Measurements from ENCODE around the gene SUGCT. TPM values are rescaled to one million over a fixed set of nuclear protein-coding genes. Genes with fewer than 3 reads are reported as not detected.

SUGCT gene
- total and polyA plus RNA-seq, 9 of the 15 experiments (the other 6 are each of a cell fraction or from before 2014, with no cell fraction given), result 0.58 to 2.5 (median 1.4) TPM

DNA sequence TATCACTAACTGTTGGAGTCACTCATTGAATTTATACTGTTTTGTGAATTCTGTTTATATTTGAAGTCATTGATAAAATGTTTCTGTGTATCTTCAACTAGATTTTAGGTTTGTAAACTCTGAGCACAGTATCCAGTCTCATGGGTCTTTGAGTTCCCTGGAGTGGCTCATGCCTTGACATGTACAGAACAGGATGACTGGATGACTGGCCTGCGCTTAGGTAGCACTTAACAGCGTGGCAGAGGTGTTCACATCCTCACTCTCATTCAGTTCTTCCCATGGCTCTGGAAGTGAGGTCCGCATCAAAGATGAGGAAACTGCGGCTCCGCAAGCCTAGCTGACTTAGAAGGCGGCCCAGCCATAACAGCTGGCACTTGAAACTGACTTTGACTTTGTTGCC, 576.9 kb downstream of the SUGCT start:
- H3K4me3 ChIP-seq, result no peak overlapping the region
- in situ Hi-C loops (cut with MboI), result no loop called here
- no peaks in the 10 kb centered on the region for H3K9me1 ChIP-seq (ENCODE audit: control insufficient read depth, insufficient read depth, low read length)
- no TSS peak for BruUV-seq (replicated peaks)
- H3K27ac ChIP-seq (ENCODE audit: extremely low read depth, low read depth, low read length), result no peak overlapping the region
- ChIA-PET POLR2A (no interaction called here), CTCF (ENCODE audit: low intra/inter-chr PET ratio) (no interaction called here)
- TF ChIP-seq ZNF764 (CRISPR knock-in tag; IDR thresholded peaks at IDR 0.05; ENCODE audit: low read depth) (no peak), TAF1 (IDR thresholded peaks at IDR 0.05; ENCODE audit: control insufficient read depth, extremely low read depth, insufficient read depth, low read length, severe bottlenecking) (no peak), HOXB6 (CRISPR knock-in tag; IDR thresholded peaks at IDR 0.05; ENCODE audit: borderline replicate concordance) (no peak), ZNF347 (CRISPR knock-in tag; IDR thresholded peaks at IDR 0.05; ENCODE audit: low read depth) (no peak), U2AF2 (optimal IDR thresholded peaks at IDR 0.05; ENCODE audit: low read depth, low read length) (no peak), CC2D1A (IDR thresholded peaks at IDR 0.05) (no peak), RUNX1 (IDR thresholded peaks at IDR 0.05; ENCODE audit: low read depth) (no peak), DPF2 (IDR thresholded peaks at IDR 0.05) (no peak), POLR2B (IDR thresholded peaks at IDR 0.05; ENCODE audit: low read depth, partially characterized antibody) (no peak), SMAD3 (CRISPR knock-in tag; conservative IDR thresholded peaks at IDR 0.05) (no peak), DMBX1 (CRISPR knock-in tag; IDR thresholded peaks at IDR 0.05; ENCODE audit: borderline replicate concordance) (no peak)
- TF ChIP-seq, protein P1, sequence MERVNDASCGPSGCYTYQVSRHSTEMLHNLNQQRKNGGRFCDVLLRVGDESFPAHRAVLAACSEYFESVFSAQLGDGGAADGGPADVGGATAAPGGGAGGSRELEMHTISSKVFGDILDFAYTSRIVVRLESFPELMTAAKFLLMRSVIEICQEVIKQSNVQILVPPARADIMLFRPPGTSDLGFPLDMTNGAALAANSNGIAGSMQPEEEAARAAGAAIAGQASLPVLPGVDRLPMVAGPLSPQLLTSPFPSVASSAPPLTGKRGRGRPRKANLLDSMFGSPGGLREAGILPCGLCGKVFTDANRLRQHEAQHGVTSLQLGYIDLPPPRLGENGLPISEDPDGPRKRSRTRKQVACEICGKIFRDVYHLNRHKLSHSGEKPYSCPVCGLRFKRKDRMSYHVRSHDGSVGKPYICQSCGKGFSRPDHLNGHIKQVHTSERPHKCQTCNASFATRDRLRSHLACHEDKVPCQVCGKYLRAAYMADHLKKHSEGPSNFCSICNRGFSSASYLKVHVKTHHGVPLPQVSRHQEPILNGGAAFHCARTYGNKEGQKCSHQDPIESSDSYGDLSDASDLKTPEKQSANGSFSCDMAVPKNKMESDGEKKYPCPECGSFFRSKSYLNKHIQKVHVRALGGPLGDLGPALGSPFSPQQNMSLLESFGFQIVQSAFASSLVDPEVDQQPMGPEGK (CRISPR knock-in tag; IDR thresholded peaks at IDR 0.05; ENCODE audit: borderline replicate concordance), result no peak
- TF ChIP-seq, protein P2, sequence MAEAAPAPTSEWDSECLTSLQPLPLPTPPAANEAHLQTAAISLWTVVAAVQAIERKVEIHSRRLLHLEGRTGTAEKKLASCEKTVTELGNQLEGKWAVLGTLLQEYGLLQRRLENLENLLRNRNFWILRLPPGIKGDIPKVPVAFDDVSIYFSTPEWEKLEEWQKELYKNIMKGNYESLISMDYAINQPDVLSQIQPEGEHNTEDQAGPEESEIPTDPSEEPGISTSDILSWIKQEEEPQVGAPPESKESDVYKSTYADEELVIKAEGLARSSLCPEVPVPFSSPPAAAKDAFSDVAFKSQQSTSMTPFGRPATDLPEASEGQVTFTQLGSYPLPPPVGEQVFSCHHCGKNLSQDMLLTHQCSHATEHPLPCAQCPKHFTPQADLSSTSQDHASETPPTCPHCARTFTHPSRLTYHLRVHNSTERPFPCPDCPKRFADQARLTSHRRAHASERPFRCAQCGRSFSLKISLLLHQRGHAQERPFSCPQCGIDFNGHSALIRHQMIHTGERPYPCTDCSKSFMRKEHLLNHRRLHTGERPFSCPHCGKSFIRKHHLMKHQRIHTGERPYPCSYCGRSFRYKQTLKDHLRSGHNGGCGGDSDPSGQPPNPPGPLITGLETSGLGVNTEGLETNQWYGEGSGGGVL (CRISPR knock-in tag; IDR thresholded peaks at IDR 0.05), result no peak
- H3K36me3 ChIP-seq (ENCODE audit: control insufficient read depth, insufficient read depth, low read length), result no peaks in the 10 kb centered on the region
- H2AFZ ChIP-seq (ENCODE audit: low read depth, low read length), result no peak overlapping the region
- no peaks in the 10 kb centered on the region for H3K4me1 ChIP-seq (replicated peaks in 1 of 2; ENCODE audit: control insufficient read depth in 2 of 2, insufficient read depth in 2 of 2, low read length in 2 of 2)
- no peaks in the 10 kb centered on the region for H3K27me3 ChIP-seq (ENCODE audit: control insufficient read depth in 2 of 2, insufficient read depth in 2 of 2, low read length in 2 of 2)
- H3K79me2 ChIP-seq (ENCODE audit: control insufficient read depth, insufficient read depth, low read length), result no peaks in the 10 kb centered on the region
- no peak overlapping the region for H3K9ac ChIP-seq (ENCODE audit: insufficient read depth in 1 of 2, low read depth in 2 of 2, low read length in 2 of 2)
- DNase-seq (ENCODE audit: extremely low read depth in 1 of 4, low spot score in 3 of 4) (no peak), ATAC-seq (no peak), FAIRE-seq (no peak)
- no peak overlapping the region for H3K4me2 ChIP-seq (ENCODE audit: insufficient read depth, low read length)
- no peaks in the 10 kb centered on the region for H3K9me3 ChIP-seq (replicated peaks; ENCODE audit: control insufficient read depth, insufficient read depth, low read depth, low read length)
- no peaks in the 10 kb centered on the region for H4K20me1 ChIP-seq (replicated peaks; ENCODE audit: control insufficient read depth, insufficient read depth, low read length)
- intact Hi-C loops (cut with micrococcal nuclease), result no loop called here
- 1% methylated on average over 6 of the region's 6 CpGs for WGBS (ENCODE audit: insufficient coverage, low coverage, missing lambda C conversion rate)

All from K562 (cell line).